ENCODE results near the gene TRIML1. TPM values are rescaled to one million over a fixed set of nuclear protein-coding genes. Genes with fewer than 3 reads are reported as not detected.

The TRIML1 gene
- total RNA-seq, 1 donor from 2014 or later, result not detected

- Mint-ChIP-seq H3K36me3 (ENCODE audit: unreplicated experiment) (no peaks in the 10 kb centered on the region), H3K4me3 (ENCODE audit: unreplicated experiment) (no peak overlapping the region), H3K4me1 (ENCODE audit: low read depth, unreplicated experiment) (no peaks in the 10 kb centered on the region), H3K27ac (ENCODE audit: unreplicated experiment) (no peak overlapping the region), H3K27me3 (ENCODE audit: unreplicated experiment) (peaks cover 3% of the 10 kb centered on the region), H3K9me3 (ENCODE audit: unreplicated experiment) (no peaks in the 10 kb centered on the region)
- no peak for DNase-seq
- no peak for TF ChIP-seq CTCF (IDR thresholded peaks at IDR 0.05; ENCODE audit: partially characterized antibody, unreplicated experiment)
These were observed 36.0 kb downstream of the TRIML1 start for GRCh38 chr4:188175288-188175687.

- no peaks in the 10 kb centered on the region for H3K4me1 Mint-ChIP-seq (ENCODE audit: low read depth, unreplicated experiment)
- H3K9me3 Mint-ChIP-seq (ENCODE audit: unreplicated experiment), result peaks cover 2% of the 10 kb centered on the region
- no peak for TF ChIP-seq CTCF (IDR thresholded peaks at IDR 0.05; ENCODE audit: partially characterized antibody, unreplicated experiment)
- H3K4me3 Mint-ChIP-seq (ENCODE audit: unreplicated experiment), result no peak overlapping the region
- DNase-seq, result no peak
- no peaks in the 10 kb centered on the region for H3K36me3 Mint-ChIP-seq (ENCODE audit: unreplicated experiment)
- H3K27ac Mint-ChIP-seq (ENCODE audit: unreplicated experiment), result no peak overlapping the region
- peaks cover 4% of the 10 kb centered on the region for H3K27me3 Mint-ChIP-seq (ENCODE audit: unreplicated experiment)
These were observed 38.9 kb downstream of the TRIML1 start for GRCh38 chr4:188177997-188178675.

GRCh38 chr4:188178806-188179205 is 39.6 kb downstream of the TRIML1 start:
- H3K9me3 Mint-ChIP-seq (ENCODE audit: unreplicated experiment), result peaks cover 2% of the 10 kb centered on the region
- H3K4me3 Mint-ChIP-seq (ENCODE audit: unreplicated experiment), result no peak overlapping the region
- no peak for TF ChIP-seq CTCF (IDR thresholded peaks at IDR 0.05; ENCODE audit: partially characterized antibody, unreplicated experiment)
- peaks cover 4% of the 10 kb centered on the region for H3K27me3 Mint-ChIP-seq (ENCODE audit: unreplicated experiment)
- no peaks in the 10 kb centered on the region for H3K4me1 Mint-ChIP-seq (ENCODE audit: low read depth, unreplicated experiment)
- no peak overlapping the region for H3K27ac Mint-ChIP-seq (ENCODE audit: unreplicated experiment)
- H3K36me3 Mint-ChIP-seq (ENCODE audit: unreplicated experiment), result no peaks in the 10 kb centered on the region
- no peak for DNase-seq

- H3K36me3 Mint-ChIP-seq (ENCODE audit: unreplicated experiment), result no peaks in the 10 kb centered on the region
- H3K9me3 Mint-ChIP-seq (ENCODE audit: unreplicated experiment), result peaks cover 2% of the 10 kb centered on the region
- H3K27me3 Mint-ChIP-seq (ENCODE audit: unreplicated experiment), result peaks cover 2% of the 10 kb centered on the region
- no peak for TF ChIP-seq CTCF (IDR thresholded peaks at IDR 0.05; ENCODE audit: partially characterized antibody, unreplicated experiment)
- DNase-seq, result no peak
- H3K27ac Mint-ChIP-seq (ENCODE audit: unreplicated experiment), result no peak overlapping the region
- no peaks in the 10 kb centered on the region for H3K4me1 Mint-ChIP-seq (ENCODE audit: low read depth, unreplicated experiment)
- no peak overlapping the region for H3K4me3 Mint-ChIP-seq (ENCODE audit: unreplicated experiment)
These were observed 47.9 kb downstream of the TRIML1 start for GRCh38 chr4:188187106-188187505.

GRCh38 chr4:188190461-188190860 is 51.2 kb downstream of the TRIML1 start:
- H3K4me1 Mint-ChIP-seq (ENCODE audit: low read depth, unreplicated experiment), result no peaks in the 10 kb centered on the region
- no peak overlapping the region for H3K27ac Mint-ChIP-seq (ENCODE audit: unreplicated experiment)
- H3K4me3 Mint-ChIP-seq (ENCODE audit: unreplicated experiment), result no peak overlapping the region
- DNase-seq, result no peak
- H3K9me3 Mint-ChIP-seq (ENCODE audit: unreplicated experiment), result peaks cover 2% of the 10 kb centered on the region
- no peak for TF ChIP-seq CTCF (IDR thresholded peaks at IDR 0.05; ENCODE audit: partially characterized antibody, unreplicated experiment)
- H3K27me3 Mint-ChIP-seq (ENCODE audit: unreplicated experiment), result peaks cover 3% of the 10 kb centered on the region
- no peaks in the 10 kb centered on the region for H3K36me3 Mint-ChIP-seq (ENCODE audit: unreplicated experiment)
